HT1080 (cell line): ENCODE results near the gene TUBA3E. TPM values are rescaled to one million over a fixed set of nuclear protein-coding genes. Genes with fewer than 3 reads are reported as not detected.
"Not testable (repeated sequence)": the region's sequence is repeated elsewhere in the genome, so short reads cannot be mapped to it uniquely, and the experiment has no call there.

Experiments used
- DNase-seq: peaks from one replicate; pipeline ENCODE4 v3.0.0-alpha.2; 2015; ENCODE audit warnings: low read depth
- polyA plus RNA-seq, 2 experiments: library from polyadenylated mRNA; depleted of rRNA; stranded (reverse); fragments of >200 nt; gene quantifications; 2 replicates each; pipeline ENCODE4 v1.2.3, GENCODE V29; 2015
- total RNA-seq: library from RNA; depleted of rRNA; stranded (reverse); fragments of >200 nt; shearing (Covaris generic); gene quantifications from 2 replicates; pipeline ENCODE4 v1.2.3, GENCODE V29; 2014; rRNA removed

TUBA3E gene
- total RNA-seq: 11.1 and 14.6 TPM in 2 replicates
- 7.7 and 11.1 TPM in 2 replicates for polyA plus RNA-seq (2015; cell fraction: cytosol; rRNA removed)
- 4.9 and 8.0 TPM in 2 replicates for polyA plus RNA-seq (2015; cell fraction: nucleus; rRNA removed)

DNA sequence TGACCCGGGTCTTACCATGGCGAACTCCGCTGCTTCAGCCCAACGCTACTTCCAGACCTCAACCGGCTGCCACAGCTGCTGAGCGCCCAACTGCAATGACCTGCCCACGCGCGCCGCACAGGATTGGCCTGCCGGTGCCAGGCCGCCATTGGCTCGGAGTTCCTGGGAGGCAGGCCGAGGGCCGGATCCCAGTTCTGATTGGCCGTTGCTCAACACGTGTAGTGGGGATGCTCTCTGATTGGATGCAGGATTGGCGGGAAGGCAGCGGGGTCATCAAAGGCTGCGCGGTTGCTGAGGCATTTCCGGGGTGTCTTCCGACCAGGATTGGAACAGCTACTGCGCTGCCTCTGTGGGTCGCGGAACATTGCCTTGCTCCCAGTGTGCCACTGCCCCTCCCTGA lies at the start of gene TUBA3E:
Gene TUBA3E, minus strand, starts transcription at position 97 of the 400 bp plus-strand sequence. Its CDS starts 79 bp downstream, at position 18.
- DNase-seq: no peak

DNA sequence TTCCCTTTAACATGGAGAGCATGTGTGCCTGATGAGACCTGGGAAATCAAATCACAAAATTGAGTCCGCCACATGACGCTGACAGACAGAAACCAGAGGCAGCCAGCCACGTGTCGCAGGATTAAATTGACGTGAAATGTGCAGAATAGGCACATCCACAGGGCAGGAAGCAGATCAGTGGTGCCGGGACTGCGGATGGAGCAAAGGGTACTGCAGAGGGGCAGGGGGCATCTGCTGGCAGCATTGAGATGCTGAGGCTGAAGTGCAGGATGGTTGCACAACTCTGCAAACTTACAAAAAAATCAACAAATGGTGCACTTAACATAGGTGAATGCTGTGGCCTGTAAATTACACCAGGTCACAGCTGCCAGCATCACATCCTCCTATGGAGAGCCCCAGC lies 48.2 kb upstream of the TUBA3E start:
- no peak for DNase-seq

DNA sequence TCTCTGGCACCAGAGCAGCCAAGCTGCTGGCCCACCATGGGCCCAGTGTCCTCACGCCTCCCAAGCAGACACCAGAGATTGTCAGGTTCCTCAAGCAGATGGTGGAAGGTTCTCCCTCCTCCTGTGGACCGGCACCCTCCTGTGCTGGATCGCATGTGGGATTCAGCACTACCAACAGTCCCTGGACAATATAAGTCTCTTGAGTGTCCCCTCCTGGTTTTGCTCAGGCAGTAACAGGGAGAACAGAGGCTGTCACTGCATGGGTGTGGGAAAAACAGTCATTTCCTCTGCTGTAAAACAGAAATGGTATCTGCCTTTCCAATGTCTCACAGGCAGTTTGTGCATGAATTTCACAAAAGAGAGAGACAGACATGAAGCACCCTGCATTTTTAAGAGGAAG lies 47.7 kb upstream of the TUBA3E start:
- DNase-seq: no peak

DNA sequence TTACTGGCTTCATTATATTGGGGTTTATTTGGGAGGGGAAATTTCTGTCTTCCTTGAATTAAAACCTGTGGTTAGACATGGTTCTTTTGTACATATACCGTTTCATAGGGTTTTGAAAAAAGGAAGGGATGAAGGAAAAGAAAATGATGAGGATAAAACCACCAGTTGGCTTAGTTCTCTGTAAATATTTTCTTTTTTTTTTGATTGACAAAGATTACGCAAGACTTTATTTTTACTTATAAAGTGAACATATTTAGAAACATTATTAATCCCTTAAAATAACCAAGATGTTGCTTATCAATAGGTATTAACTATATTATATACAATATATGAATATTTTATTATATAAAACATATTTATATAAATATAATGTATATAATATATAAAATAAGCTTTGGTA lies 45.1 kb upstream of the TUBA3E start:
- DNase-seq: no peak

DNA sequence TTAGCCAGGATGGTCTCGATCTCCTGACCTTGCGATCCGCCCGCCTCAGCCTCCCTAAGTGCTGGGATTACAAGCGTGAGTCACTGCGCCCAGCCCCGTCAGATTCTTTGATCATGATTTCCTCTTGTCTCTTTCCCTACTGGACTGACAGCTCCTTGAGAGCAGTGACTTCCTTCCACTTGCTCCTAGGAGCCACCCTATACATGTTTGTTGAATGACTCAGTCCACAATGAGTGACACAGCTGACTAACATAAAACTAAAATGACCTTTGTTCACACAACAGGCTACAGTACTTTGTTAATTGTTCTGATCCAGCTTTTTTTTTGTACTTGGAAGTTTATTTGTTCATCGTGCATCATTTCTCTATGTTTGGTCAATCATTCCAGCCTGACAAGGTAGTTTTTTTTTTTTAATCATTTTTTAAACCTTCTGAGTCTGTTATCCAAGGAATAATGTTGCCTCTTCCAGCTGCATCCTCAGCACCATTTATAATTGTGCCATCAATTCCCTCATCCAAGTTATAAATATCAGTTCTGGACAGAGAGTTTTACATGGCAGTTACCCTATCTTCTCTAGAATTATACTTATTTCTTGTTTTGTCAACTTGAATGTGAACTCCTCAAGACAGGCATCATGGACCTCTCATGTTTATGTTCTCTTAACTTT lies 42.9 kb upstream of the TUBA3E start:
- peak; percentile 96 for DNase-seq

DNA sequence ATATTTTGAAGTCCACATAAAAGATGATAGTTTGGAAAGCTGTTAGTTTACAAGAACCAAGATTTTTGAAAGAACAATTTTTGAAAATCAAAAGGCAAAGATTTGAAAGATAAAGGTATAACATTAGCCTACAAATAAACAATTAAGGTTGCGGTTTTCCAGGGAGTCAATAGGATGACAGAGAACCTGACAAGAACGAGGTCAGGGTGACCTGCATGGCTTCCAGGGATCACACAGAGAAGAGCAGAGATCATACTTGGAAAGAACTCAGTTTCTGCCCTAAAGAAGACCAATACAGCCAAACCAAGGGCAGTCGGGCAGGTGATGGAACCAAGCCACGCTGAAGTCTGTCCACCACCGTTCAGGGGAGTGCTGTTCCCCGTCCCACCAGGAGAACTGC lies 41.3 kb upstream of the TUBA3E start:
- DNase-seq: not testable (repeated sequence)

DNA sequence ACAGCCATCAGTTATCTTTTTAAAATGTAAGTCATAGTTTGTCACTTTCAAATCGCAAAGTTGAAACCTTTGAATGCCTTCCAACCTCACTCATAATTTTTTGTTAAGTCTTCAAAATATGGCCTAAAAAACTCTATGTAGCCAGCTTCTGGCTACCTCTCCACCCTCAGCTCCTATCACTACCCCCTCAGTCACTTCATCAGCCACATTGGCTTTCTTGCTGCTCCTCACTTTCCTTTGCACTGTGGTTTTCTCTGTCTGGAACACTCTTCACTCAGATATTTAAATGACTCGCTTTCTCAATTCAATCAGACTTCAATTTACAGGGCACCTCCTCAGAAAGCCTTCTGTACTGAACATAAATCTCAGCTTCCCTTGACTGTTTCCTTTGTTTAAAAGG lies 34.8 kb upstream of the TUBA3E start:
- not testable (repeated sequence) for DNase-seq

DNA sequence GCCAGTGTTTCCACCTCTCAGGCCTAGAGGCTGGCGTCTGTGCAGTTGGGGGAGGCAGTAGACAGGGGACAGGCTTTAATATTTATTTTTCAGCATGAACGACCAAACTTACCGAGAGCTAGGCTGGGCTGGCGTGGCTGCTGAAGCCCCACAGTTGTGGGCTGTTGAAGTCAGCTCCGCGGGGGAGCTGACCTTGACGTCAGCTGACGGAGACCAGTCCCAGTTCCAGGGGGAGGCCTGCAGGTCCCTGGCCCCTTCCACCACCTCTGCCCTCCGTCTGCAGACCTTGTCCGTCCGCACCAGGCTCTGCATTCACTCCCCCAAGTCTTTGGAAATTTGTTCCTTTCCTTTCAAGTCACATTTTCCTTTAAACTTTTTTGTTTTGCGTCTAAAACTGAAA lies 33.4 kb upstream of the TUBA3E start:
- no peak for DNase-seq

DNA sequence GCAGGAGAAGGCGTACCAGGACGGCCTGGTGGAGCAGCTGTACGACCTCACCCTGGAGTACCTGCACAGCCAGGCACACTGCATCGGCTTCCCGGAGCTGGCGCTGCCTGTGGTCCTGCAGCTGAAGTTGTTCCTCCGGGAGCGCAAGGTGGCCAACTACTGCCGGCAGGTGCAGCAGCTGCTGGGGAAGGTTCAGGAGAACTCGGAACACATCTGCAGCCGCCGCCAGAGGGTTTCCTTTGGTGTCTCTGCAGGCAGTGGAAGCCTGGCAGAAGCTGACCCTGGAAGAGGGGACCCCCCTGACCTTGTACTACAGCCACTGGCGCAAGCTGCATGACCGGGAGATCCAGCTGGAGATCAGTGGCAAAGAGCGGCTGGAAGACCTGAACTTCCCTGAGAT lies 32.7 kb upstream of the TUBA3E start:
- DNase-seq: not testable (repeated sequence)

DNA sequence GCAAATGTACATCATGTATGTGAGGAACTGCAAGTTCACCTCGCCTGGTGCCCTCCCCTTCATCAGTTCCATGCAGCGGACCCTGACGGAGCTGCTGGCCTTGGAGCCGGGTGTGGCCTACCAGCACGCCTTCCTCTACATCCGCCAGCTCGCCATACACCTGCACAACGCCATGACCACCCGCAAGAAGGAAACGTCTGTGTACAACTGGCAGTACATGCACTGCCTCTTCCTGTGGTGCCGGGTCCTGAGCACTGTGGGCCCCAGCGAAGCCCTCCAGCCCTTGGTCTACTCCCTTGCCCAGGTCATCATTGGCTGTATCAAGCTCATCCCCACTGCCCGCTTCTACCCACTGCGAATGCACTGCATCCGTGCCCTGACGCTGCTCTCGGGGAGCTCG lies 32.1 kb upstream of the TUBA3E start:
- DNase-seq: not testable (repeated sequence)

DNA sequence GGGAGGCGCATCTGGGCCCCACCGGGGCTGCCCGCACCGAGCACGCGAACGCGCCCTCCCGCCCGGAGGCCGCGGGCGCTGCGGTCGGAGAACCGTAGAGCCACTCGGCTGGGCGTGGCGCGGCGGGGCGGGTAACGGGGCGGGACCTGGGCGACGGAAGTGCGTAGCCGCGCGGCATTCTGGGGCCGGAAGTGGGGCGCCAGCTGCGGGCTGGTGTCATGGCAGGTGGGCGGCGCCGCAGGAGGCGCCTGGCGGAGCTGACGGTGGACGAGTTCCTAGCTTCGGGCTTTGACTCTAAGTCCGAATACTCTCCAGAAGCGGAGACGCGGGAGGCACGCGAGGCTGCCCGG lies 30.9 kb upstream of the TUBA3E start:
- DNase-seq: not testable (repeated sequence)

DNA sequence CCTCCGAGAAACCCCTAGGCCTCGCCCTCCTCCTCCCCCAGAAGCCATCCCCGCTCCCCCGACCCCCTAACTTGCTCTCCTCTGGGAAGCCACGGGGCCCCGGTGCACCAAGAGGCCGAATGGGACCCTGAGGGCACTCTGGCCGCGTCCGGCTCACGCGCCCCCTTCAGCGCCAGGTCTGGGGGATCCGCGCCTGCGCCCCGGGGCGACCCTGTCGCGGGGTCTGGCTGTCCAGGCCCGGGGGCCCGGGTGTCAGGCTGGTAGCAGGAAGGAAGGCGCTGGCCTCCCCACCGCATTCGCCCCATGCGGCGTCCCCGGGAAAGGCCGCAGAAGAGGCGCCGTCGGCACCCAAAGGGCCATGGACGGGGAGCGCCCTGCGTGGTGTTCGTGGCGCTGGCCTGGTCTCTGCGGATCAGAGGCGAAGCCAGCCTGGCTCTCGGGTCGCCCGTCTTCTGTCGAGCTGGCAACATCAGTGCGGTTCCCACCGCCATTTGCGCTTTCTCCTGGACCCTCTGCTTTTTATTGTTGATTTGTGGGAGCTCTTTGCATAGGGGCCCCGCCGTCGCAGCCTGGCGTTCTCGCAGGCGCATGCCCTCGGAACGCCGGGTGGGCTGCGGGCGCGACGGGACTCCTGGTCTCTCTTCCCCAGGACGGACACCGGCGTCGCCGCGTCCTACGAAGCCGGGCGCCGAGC lies 30.4 kb upstream of the TUBA3E start:
- DNase-seq: not testable (repeated sequence)

DNA sequence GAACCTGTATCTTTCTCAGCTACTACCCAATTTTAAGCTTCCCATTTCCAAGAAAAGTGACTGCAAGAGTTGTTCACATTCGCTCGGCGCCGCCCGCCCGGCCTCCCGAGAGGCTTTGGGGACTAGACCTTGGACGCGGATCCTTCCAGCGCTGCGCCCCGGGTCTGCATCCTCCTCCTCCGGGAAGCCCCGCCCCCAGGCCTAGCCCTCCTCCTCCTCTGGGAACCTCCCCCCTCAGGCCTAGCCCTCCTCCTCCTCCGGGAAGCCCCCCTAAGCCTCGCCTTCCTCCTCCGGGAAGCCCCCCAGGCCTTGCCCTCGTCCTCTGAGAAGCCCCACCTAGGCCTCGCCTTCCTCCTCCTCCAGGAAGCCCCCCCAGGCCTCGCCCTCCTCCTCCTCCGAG lies 29.8 kb upstream of the TUBA3E start:
- DNase-seq: not testable (repeated sequence)

DNA sequence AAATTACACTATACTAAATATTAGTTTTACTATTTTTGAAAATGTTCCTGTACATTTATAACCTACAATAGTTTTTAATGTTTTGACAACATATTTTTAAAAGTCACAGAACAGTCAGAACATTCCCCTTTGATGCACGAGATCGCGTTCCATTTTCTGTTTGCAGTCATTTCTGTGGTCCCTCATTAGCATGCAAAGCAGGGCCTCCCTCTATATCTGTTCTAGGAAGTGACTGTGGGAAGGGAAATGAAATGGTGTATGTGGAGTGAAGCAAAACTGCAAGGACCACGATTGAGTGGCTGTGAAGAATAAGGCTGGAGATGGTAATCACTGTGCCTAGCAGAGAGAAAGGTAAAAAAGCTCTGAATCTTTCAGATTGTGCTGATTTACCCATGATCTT lies 24.3 kb upstream of the TUBA3E start:
- DNase-seq: not testable (repeated sequence)

DNA sequence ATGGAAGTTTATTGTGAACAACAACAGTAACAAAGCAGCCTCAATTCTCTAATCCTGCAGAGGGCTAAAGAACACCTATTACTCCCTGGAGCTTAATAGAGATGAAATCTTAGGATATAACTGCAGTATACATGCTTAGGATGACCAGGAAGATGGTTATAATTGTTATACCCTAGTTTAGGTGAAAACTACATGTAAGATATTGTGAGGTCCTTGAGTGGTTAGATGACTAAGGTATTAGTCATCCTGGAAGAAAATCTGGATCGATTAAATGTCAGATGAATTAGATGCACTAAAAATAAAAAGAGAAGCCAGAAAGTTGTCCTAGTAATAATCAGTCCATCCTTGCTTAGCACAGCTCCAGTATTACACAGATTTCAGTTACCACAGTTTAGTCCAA lies 22.3 kb upstream of the TUBA3E start:
- DNase-seq: not testable (repeated sequence)

DNA sequence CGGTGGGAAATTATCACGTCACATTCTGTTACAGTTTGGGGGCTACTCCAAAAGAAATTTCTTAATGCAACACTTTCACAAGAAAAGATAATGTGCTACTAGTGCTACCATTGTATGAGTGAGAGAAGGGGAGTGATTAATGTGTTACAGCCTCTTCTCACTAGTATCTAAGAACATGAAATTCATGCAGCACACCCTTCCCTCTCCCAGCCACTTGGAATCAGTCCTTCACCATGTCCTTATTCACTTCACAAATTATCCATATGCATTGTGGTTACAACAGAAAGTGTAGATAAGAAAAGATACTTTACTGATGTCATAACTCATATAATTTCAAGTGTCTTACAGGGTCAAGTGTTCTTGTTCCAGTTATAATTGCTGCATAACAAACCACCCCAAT lies 20.9 kb upstream of the TUBA3E start:
- DNase-seq: not testable (repeated sequence)

DNA sequence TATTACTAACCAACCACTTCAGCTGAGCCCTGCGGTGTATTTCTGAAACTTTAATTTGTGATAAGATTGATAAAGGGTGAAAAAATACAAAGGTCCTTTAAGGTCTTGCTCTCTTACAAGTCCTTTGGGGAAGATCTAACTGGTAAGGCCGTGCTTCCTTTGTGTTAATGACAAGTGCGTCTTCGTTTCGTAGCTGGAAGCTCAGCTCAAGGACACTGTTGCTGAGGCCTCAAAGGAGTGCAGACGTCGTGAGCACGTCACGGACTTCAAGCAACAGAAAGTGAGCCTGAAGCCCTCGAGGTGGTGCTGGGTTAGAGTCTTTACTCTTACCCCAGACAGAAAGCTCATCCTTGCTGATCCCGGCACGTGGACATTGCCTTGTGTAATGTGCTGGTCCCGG lies 8.8 kb upstream of the TUBA3E start:
- not testable (repeated sequence) for DNase-seq

DNA sequence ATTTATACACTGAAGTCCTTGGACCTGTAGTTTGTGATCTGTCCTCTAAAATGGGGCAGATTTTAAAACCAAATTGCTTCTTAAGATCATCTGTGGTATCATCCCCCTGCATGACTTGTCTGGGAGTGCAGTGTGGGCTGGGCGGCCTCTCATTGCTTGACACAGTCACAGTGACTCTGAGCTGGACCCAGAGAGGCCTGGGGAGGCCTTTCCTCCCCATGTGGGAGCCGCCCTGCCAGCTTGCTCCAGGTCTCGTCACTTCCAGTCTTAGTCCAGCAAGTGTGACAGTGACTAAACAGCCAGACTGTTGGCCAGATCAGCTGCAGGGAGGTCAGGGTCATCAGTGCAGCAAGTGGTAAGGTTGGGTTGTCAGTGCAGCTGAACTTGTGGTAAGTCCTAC lies 4.9 kb upstream of the TUBA3E start:
- not testable (repeated sequence) for DNase-seq

DNA sequence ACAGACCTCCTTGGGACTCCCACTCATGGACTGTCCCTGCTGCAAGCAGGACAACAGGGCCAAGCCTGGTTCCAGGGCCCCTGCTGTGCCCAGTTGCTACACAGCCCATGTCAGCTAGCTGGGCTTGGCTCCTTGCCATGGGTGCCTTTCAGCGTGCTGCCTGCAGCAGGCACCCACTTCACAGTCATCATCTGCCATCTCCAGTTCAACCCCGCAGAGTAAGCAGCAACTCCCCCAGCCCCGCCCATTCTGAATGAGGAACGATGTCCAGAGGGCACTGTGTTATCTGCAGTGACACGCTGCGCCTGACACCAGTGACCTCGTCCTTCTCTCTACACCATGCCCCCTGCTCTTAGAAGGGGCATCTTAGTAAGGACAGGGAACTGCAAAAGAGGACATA lies 4.3 kb upstream of the TUBA3E start:
- not testable (repeated sequence) for DNase-seq

DNA sequence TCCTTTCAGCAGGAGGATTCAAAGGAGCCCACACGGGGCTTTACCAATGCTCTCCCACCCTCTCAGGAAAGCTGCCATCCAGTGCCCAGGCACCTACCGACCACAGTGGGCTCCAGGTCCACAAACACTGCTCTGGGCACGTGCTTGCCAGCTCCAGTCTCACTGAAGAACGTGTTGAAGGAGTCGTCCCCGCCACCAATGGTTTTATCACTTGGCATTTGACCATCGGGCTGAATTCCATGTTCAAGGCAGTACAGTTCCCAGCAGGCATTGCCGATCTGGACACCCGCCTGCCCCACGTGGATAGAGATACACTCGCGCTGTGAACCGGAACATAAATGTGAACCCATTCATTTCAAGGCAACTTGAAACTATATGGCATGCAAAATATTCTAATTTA lies 2.2 kb downstream of the TUBA3E start:
- not testable (repeated sequence) for DNase-seq

DNA sequence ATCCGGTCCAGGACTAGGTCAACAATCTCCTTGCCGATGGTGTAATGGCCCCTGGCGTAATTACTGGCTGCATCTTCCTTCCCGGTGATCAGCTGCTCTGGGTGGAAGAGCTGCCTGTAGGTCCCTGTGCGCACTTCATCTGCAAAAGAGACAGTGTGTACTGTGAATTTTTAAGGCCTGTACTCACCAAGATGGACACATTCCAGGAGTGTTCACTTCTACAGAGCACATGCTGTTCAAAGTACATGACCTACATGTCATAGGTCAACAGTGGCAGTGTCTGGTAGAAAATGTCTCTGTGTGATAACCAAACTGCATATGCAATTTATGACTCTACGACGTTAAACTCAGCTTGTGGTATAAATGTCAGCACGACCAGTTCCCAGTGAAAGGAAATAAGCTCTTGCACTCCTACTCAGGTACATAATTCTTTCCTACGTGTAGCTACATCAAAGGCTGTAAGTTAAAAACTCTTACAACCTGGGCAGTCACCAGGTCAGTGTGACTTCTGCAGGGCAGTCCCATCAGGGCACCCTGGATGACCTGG lies 3.1 kb downstream of the TUBA3E start:
- DNase-seq: not testable (repeated sequence)

DNA sequence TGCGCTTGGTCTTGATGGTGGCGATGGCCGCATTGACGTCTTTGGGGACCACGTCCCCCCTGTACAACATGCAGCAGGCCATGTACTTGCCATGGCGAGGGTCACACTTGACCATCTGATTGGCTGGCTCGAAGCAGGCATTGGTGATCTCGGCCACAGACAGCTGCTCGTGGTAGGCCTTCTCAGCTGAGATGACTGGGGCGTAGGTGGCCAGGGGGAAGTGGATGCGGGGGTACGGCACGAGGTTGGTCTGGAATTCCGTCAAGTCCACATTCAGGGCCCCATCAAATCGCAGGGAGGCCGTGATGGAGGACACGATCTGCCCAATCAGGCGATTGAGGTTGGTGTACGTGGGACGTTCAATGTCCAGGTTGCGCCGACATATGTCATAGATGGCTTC lies 4.4 kb downstream of the TUBA3E start:
- DNase-seq: not testable (repeated sequence)

DNA sequence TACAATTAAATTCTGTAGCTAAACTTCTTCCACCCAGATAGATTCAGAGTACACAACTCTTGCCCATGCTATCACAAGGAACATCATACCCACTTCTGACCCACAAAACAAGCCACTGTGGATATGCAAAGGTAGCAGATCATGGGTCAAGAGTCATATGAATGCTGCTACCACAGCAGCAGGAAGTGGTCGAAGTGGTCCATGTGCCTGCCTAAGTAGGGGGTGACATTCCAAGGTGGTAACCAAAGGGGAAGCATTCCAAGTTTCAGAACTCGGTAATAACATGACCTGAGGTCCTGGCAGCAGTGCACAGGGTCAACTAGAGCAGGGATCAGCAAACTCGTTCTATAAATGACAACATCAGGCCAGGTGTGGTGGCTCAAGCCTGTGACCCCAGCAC lies 5.8 kb downstream of the TUBA3E start:
- not testable (repeated sequence) for DNase-seq
